Measurements from ENCODE around the gene MT2A. TPM values are rescaled to one million over a fixed set of nuclear protein-coding genes. Genes with fewer than 3 reads are reported as not detected.
A peak's percentile ranks its signal among the peaks of the same experiment; 100 is the strongest.

MT2A gene
- total and polyA plus RNA-seq, 2 of the 13 experiments (the other 11 are each of a cell fraction or from before 2014, with no cell fraction given): 135 to 371 TPM

- TF ChIP-seq GLI4 (CRISPR knock-in tag; IDR thresholded peaks at IDR 0.05; ENCODE audit: borderline replicate concordance) (no peak; the same call in 1 of the 2 replicates), ZNF800 (CRISPR knock-in tag; IDR thresholded peaks at IDR 0.05) (peak; percentile 97), ZNF282 (IDR thresholded peaks at IDR 0.05; ENCODE audit: partially characterized antibody) (no peak), ESRRA (CRISPR knock-in tag; IDR thresholded peaks at IDR 0.05; ENCODE audit: low read depth) (peak; percentile 62; the same call in 1 of the 2 replicates), HNRNPH1 (optimal IDR thresholded peaks at IDR 0.05; ENCODE audit: low read depth, low read length) (peak; percentile 21), HDAC1 (CRISPR knock-in tag; IDR thresholded peaks at IDR 0.05) (peak; percentile 90), GTF2F1 (IDR thresholded peaks at IDR 0.05; ENCODE audit: low read length) (no peak), ZC3H4 (CRISPR knock-in tag; IDR thresholded peaks at IDR 0.05; ENCODE audit: borderline replicate concordance) (no peak), JUN (CRISPR knock-in tag; IDR thresholded peaks at IDR 0.05) (peak; percentile 53; the same call in 1 of the 2 replicates), NFYC (CRISPR knock-in tag; IDR thresholded peaks at IDR 0.05) (no peak; the same call in 1 of the 2 replicates), HOXA5 (CRISPR knock-in tag; IDR thresholded peaks at IDR 0.05) (peak; percentile 62; the same call in 1 of the 2 replicates), ZNF274 (CRISPR knock-in tag; IDR thresholded peaks at IDR 0.05) (no peak), THYN1 (CRISPR knock-in tag; IDR thresholded peaks at IDR 0.05; ENCODE audit: borderline replicate concordance, low read depth) (no peak), ZNF383 (CRISPR knock-in tag; IDR thresholded peaks at IDR 0.05; ENCODE audit: borderline replicate concordance) (no peak; the same call in 1 of the 2 replicates), ZBTB1 (CRISPR knock-in tag; IDR thresholded peaks at IDR 0.05; ENCODE audit: borderline replicate concordance) (no peak), RARG (CRISPR knock-in tag; IDR thresholded peaks at IDR 0.05; ENCODE audit: low read depth) (no peak), ZNF441 (CRISPR knock-in tag; IDR thresholded peaks at IDR 0.05; ENCODE audit: borderline replicate concordance) (peak; percentile 70; the same call in 1 of the 2 replicates), ZNF792 (CRISPR knock-in tag; IDR thresholded peaks at IDR 0.05) (no peak), RCOR2 (CRISPR knock-in tag; IDR thresholded peaks at IDR 0.05) (peak; percentile 52; the same call in 1 of the 2 replicates), RAD51 (IDR thresholded peaks at IDR 0.05; ENCODE audit: borderline replicate concordance) (no peak), SSRP1 (CRISPR knock-in tag; IDR thresholded peaks at IDR 0.05) (no peak), ZFP90 (CRISPR knock-in tag; IDR thresholded peaks at IDR 0.05; ENCODE audit: borderline replicate concordance) (peak; percentile 76; the same call in 1 of the 2 replicates), TAF15 (IDR thresholded peaks at IDR 0.05; ENCODE audit: low read depth, low read length, poor library complexity, severe bottlenecking) (no peak)
- TF ChIP-seq, protein P1, sequence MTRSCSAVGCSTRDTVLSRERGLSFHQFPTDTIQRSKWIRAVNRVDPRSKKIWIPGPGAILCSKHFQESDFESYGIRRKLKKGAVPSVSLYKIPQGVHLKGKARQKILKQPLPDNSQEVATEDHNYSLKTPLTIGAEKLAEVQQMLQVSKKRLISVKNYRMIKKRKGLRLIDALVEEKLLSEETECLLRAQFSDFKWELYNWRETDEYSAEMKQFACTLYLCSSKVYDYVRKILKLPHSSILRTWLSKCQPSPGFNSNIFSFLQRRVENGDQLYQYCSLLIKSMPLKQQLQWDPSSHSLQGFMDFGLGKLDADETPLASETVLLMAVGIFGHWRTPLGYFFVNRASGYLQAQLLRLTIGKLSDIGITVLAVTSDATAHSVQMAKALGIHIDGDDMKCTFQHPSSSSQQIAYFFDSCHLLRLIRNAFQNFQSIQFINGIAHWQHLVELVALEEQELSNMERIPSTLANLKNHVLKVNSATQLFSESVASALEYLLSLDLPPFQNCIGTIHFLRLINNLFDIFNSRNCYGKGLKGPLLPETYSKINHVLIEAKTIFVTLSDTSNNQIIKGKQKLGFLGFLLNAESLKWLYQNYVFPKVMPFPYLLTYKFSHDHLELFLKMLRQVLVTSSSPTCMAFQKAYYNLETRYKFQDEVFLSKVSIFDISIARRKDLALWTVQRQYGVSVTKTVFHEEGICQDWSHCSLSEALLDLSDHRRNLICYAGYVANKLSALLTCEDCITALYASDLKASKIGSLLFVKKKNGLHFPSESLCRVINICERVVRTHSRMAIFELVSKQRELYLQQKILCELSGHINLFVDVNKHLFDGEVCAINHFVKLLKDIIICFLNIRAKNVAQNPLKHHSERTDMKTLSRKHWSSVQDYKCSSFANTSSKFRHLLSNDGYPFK (CRISPR knock-in tag; IDR thresholded peaks at IDR 0.05; ENCODE audit: borderline replicate concordance): no peak
- TF ChIP-seq, protein P2, sequence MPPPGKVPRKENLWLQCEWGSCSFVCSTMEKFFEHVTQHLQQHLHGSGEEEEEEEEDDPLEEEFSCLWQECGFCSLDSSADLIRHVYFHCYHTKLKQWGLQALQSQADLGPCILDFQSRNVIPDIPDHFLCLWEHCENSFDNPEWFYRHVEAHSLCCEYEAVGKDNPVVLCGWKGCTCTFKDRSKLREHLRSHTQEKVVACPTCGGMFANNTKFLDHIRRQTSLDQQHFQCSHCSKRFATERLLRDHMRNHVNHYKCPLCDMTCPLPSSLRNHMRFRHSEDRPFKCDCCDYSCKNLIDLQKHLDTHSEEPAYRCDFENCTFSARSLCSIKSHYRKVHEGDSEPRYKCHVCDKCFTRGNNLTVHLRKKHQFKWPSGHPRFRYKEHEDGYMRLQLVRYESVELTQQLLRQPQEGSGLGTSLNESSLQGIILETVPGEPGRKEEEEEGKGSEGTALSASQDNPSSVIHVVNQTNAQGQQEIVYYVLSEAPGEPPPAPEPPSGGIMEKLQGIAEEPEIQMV (CRISPR knock-in tag; IDR thresholded peaks at IDR 0.05; ENCODE audit: low read depth): no peak
These were observed at the start of gene MT2A (continued) for GRCh38 chr16:56608043-56608875.
